NCI-H524 treated with DMSO at 0.1 percent for 48 hours (cell line): ENCODE data around the gene MEGF6.
"Not testable (repeated sequence)": the region's sequence is repeated elsewhere in the genome, so short reads cannot be mapped to it uniquely, and the experiment has no call there.

Source experiments
- DNase-seq: peaks from one replicate; lab custom pipeline; 2025; lab: John Stamatoyannopoulos, UW

MEGF6 gene

DNA sequence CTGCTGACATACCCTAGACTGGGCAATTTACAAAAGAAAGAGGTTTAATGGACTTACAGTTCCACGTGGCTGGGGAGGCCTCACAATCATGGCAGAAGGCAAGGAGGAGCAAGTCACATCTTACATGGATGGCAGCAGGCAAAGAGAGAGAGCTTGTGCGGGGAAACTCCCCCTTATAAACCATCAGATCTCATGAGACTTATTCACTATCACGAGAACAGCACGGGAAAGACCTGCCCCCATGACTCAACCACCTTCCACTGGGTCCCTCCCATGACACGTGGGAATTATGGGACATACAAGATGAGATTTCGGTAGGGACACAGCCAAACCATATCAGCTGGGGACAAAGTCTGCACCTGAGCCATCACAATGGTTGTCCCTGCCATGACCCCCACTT lies 35.8 kb downstream of the MEGF6 start:
- not testable (repeated sequence) for DNase-seq

DNA sequence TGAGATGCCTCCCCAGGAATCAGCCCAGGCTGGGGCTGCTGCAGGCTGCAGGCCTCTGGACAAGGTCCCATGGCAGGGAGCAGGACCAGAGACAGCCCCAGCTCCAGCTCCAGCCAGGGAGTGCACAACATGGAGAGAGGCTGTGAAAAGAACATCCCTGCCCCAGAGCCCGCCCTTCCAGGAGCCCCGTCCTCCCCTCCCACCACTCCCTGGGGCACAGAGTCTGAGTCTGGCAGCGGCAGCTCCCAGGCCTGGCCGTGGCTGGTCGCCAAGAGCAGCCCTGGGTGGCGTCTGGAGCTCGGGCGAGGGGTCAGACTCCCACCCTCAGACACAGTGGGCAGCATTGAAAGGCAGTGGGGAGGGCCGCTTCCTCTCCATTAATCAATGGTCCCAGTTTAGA lies 37.8 kb downstream of the MEGF6 start:
- no peak for DNase-seq

DNA sequence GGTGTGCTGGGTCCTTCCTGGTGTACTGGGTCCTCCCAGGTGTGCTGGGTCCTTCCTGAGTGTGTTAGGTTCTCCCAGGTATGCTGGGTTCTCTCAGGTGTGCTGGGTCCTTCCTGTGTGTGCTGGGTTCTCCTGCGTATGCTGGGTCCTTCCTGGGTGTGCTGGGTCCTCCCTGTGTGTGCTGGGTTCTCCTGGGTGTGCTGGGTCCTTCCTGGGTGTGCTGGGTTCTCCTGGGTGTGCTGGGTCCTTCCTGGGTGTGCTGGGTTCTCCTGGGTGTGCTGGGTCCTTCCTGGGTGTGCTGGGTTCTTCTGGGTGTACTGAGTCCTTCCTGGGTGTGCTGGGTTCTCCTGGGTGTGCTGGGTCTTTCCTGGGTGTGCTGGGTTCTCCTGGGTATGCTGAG lies 38.7 kb downstream of the MEGF6 start:
- DNase-seq = not testable (repeated sequence)

DNA sequence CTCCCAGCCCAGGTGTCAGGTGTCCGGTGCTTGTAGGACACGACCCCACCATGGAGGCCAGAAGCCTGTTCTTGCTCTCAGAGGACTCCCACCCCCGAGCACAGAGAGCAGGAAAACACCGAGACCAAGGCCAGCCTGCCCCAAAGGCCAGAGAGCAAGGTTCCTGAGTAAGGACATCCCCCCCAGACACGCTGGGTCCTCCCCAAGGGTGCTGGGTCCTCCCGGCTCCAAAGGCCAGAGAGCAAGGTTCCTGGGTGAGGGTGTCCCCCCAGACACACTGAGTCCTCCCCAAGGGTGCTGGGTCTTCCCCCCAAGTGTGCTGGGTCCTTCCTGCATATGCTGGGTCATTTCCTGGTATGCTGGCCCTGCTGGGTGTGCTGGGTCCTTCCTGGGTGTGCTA lies 40.0 kb downstream of the MEGF6 start:
- DNase-seq = no peak

GRCh38 chr1:3570066-3570986 lies 41.0 kb downstream of the MEGF6 start:
- no peak for DNase-seq

GRCh38 chr1:3569436-3569835 lies 41.9 kb downstream of the MEGF6 start:
- DNase-seq = no peak

DNA sequence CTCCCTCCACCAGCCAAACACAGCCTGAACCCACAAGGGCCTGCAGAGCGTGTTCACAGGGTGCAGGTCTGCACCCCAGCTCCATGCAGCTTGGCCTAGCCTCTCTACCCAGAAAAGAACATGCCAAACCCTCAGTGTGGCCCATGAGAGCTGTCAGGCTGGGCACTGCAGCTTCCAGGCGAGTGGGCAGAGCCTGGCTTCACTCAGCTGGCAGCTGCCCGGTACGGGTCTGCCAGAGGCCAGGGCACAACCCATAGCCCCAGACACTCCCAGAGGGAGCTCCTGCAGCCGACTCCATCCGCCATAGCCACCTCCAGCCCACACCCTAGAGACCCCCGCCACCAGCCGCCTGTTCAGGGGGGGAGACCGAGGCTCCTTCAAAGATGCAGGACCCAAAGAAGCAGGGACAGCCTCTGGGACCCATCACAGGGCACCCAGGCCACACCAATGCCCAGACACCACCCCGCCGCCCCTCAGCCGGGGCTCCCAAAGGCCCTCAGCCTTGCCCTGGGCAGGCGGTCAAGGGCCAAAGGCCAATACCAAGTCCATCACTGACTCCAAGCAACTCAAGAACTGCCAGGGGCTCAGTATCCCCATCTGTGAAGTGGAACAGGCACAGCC lies 42.4 kb downstream of the MEGF6 start:
- no peak for DNase-seq

- DNase-seq = no peak
Observed at GRCh38 chr1:3566951-3567804, 44.1 kb downstream of the MEGF6 start.

GRCh38 chr1:3566003-3566885 lies 45.1 kb downstream of the MEGF6 start:
- no peak for DNase-seq

GRCh38 chr1:3564921-3565831 lies 46.1 kb downstream of the MEGF6 start:
- no peak for DNase-seq

DNA sequence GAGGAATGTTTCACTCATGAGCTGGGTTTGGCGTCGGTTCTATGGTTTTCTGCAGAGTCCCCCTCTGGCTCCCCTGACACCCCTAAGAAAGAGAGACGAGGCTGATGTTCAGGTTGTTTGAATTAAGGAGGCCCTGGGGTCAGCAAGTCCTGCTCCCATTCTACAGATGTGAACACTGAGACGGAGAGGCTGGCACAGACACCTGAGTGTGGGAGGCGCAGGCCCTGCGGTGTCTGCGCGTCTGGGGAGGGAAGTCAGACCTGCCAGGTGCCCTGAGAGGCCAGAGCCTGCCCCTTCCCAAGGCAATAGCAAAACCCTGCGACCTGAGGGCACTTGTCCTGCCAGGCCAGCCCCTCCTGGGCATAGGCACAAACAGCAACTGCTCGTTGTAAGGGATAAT lies 47.7 kb downstream of the MEGF6 start:
- no peak for DNase-seq

DNA sequence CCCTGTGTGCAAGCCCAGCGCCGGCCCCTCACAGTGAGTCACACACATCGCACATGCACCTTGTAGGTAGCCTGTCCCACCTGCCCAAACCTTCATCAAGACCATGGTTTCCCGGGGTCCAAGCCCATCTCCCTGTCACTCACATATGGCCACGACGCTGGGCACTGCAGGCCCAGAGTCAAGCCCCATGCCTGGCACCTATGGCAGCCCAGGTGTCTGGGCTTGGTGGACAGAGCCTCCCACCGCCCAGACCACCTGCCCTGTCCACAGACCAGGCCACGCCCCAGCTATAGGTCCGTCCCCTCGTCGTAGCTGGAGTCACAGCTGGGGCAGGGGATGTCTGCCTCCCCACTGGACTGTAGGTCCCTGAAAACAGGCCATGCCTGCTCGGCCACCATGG lies 48.2 kb downstream of the MEGF6 start:
- no peak for DNase-seq

DNA sequence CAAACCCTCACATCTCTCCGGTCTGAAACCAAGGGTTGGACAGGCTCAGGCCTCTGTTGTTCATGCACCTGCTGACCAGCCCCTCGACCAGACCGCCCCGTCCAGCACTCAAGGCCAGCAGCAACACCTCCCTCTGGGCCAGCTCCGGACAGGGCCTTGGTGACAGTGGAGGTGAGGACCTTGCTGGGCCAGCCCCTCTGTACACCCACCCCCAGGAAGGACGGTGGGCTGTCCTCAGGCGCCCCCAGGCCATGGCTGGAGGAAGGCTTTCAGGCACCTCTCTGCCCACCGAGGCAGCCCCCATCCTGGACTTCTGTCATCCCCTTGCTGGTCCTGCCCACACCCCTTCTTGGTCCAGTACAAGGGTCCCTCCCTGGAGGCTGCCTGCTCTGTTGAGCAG lies 48.6 kb downstream of the MEGF6 start:
- DNase-seq = no peak

DNA sequence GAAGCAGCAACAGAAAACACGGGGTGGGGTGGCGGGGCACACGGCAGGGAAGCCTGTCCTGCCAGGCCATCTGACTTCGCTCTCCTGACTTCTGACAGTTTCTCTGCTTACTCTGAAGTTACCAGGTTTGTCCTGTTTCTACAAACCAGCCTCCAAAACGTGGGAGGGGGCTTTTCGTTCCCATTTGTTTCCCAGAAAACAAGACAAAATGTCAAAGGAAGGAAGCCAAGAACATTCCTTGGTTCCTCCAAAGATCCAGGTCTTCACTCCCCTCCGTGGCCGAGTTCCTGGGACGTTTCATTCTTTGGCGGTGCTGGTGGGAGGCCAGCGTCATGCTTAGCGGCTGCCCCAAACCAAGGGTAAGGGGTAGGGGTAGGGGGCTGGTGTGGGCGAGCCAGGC lies 49.6 kb downstream of the MEGF6 start:
- DNase-seq = no peak

DNA sequence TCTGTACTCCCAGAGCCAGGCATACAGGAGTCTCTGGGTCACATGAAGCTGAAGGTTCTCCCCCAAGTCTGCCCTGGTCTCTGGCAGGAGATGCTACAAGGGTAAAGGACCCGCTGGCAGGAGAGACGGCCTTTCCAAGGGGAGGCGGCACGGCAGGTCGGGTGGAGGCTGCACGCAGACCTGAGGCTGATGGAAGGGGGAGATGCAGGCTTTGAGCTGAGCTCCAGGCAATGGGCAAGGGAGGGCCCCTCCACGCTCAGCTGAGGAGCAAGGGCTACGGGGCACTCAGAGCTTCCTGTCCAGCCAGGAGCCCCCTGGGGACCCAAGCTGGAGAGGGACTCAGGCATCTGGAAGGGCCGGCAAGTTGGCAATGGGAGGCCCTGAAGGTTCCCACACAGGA lies 50.3 kb downstream of the MEGF6 start:
- no peak for DNase-seq

- DNase-seq = no peak
Observed at GRCh38 chr1:3560251-3560871, 50.9 kb downstream of the MEGF6 start.

GRCh38 chr1:3558036-3558726 lies 53.1 kb downstream of the MEGF6 start:
- no peak for DNase-seq

GRCh38 chr1:3557366-3557765 lies 53.9 kb downstream of the MEGF6 start:
- DNase-seq = no peak

DNA sequence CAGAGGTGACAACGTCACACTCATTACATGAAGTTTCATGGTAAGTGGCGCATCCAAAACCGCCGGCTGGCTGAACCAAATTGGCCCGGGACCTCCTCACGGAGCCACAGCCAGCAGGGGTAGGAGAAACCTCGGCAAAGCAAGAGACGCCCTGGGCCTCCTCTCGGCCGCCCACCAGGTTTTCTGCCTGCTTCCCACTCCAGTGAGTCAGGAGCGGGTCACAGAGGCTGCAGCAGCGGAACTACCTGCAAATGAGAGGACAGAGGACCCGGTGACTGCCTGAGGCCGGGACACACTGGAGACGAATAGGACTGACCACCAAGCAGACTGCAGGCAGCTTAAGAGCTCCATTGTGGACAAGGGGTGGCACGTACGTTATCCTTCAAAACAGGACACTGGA lies 55.0 kb downstream of the MEGF6 start:
- no peak for DNase-seq
